ENCODE measurements around the gene MYO9B.

Gene MYO9B

GRCh38 chr19:17060802-17061201 lies 14.8 kb upstream of the MYO9B start:
- Histone ChIP-seq H3K79me2 (ENCODE audit: insufficient read depth, low read length) (peaks cover 42% of the 10 kb centered on the region), H3K4me3 (ENCODE audit: low read length, poor library complexity, severe bottlenecking) (no peak overlapping the region), H2AFZ (ENCODE audit: low read length) (no peak overlapping the region), H3K9me2 (replicated peaks; ENCODE audit: low read depth, low read length) (no peaks in the 10 kb centered on the region), H4K20me1 (ENCODE audit: insufficient read depth, low read length, poor library complexity, severe bottlenecking) (peaks cover 5% of the 10 kb centered on the region), H3F3A (ENCODE audit: low read depth) (no peaks in the 10 kb centered on the region), H3K9me3 (ENCODE audit: insufficient read depth, low read depth, low read length) (no peaks in the 10 kb centered on the region; the same call in 1 of the 2 replicates), H3K9ac (ENCODE audit: low read depth, low read length, poor library complexity, severe bottlenecking) (no peak overlapping the region), H3K4me2 (ENCODE audit: low read depth, low read length, poor library complexity, severe bottlenecking) (no peak overlapping the region), H3K4me1 (ENCODE audit: insufficient read depth, low read length, poor library complexity, severe bottlenecking) (peaks cover 8% of the 10 kb centered on the region), H3K36me3 (ENCODE audit: insufficient read depth, low read length) (peaks cover 58% of the 10 kb centered on the region), H3K27me3 (ENCODE audit: insufficient read depth, low read length, poor library complexity, severe bottlenecking) (no peaks in the 10 kb centered on the region)
- TF ChIP-seq EZH2phosphoT487 (IDR thresholded peaks at IDR 0.05; ENCODE audit: borderline replicate concordance) (no peak), CTCF (conservative IDR thresholded peaks at IDR 0.05; ENCODE audit: low read length) (no peak)

- Histone ChIP-seq H3K9me2 (replicated peaks; ENCODE audit: low read depth, low read length) (no peaks in the 10 kb centered on the region), H3K79me2 (ENCODE audit: insufficient read depth, low read length) (peaks cover 46% of the 10 kb centered on the region), H3K36me3 (ENCODE audit: insufficient read depth, low read length) (peaks cover 56% of the 10 kb centered on the region), H3K9me3 (ENCODE audit: insufficient read depth, low read depth, low read length) (no peaks in the 10 kb centered on the region; the same call in 1 of the 2 replicates), H3K27me3 (ENCODE audit: insufficient read depth, low read length, poor library complexity, severe bottlenecking) (no peaks in the 10 kb centered on the region), H3K9ac (ENCODE audit: low read depth, low read length, poor library complexity, severe bottlenecking) (no peak overlapping the region), H3K4me3 (ENCODE audit: low read length, poor library complexity, severe bottlenecking) (no peak overlapping the region), H4K20me1 (ENCODE audit: insufficient read depth, low read length, poor library complexity, severe bottlenecking) (peaks cover 5% of the 10 kb centered on the region), H3K4me1 (ENCODE audit: insufficient read depth, low read length, poor library complexity, severe bottlenecking) (peaks cover 8% of the 10 kb centered on the region), H3K4me2 (ENCODE audit: low read depth, low read length, poor library complexity, severe bottlenecking) (no peak overlapping the region), H2AFZ (ENCODE audit: low read length) (no peak overlapping the region), H3F3A (ENCODE audit: low read depth) (no peaks in the 10 kb centered on the region)
- TF ChIP-seq EZH2phosphoT487 (IDR thresholded peaks at IDR 0.05; ENCODE audit: borderline replicate concordance) (no peak), CTCF (conservative IDR thresholded peaks at IDR 0.05; ENCODE audit: low read length) (no peak)
Observed at GRCh38 chr19:17061205-17061604, 14.4 kb upstream of the MYO9B start.

GRCh38 chr19:17061691-17062090 lies 13.9 kb upstream of the MYO9B start:
- TF ChIP-seq EZH2phosphoT487 (IDR thresholded peaks at IDR 0.05; ENCODE audit: borderline replicate concordance) (no peak), CTCF (conservative IDR thresholded peaks at IDR 0.05; ENCODE audit: low read length) (no peak)
- H3K4me2 ChIP-seq (ENCODE audit: low read depth, low read length, poor library complexity, severe bottlenecking): no peak overlapping the region
- H3K9me2 ChIP-seq (replicated peaks; ENCODE audit: low read depth, low read length): no peaks in the 10 kb centered on the region
- H3K4me1 ChIP-seq (ENCODE audit: insufficient read depth, low read length, poor library complexity, severe bottlenecking): peaks cover 8% of the 10 kb centered on the region
- peaks cover 50% of the 10 kb centered on the region for H3K79me2 ChIP-seq (ENCODE audit: insufficient read depth, low read length)
- H3K4me3 ChIP-seq (ENCODE audit: low read length, poor library complexity, severe bottlenecking): no peak overlapping the region
- H3K9ac ChIP-seq (ENCODE audit: low read depth, low read length, poor library complexity, severe bottlenecking): no peak overlapping the region
- H4K20me1 ChIP-seq (ENCODE audit: insufficient read depth, low read length, poor library complexity, severe bottlenecking): peaks cover 5% of the 10 kb centered on the region
- no peaks in the 10 kb centered on the region; the same call in 1 of the 2 replicates for H3K9me3 ChIP-seq (ENCODE audit: insufficient read depth, low read depth, low read length)
- no peaks in the 10 kb centered on the region for H3F3A ChIP-seq (ENCODE audit: low read depth)
- H2AFZ ChIP-seq (ENCODE audit: low read length): no peak overlapping the region
- peaks cover 57% of the 10 kb centered on the region for H3K36me3 ChIP-seq (ENCODE audit: insufficient read depth, low read length)
- no peaks in the 10 kb centered on the region for H3K27me3 ChIP-seq (ENCODE audit: insufficient read depth, low read length, poor library complexity, severe bottlenecking)
